ENCODE results near the gene ERG. TPM values are rescaled to one million over a fixed set of nuclear protein-coding genes. Genes with fewer than 3 reads are reported as not detected.

ERG gene
- total RNA-seq, 4 donors from 2014 or later = 4.2 to 20.6 (median 4.8) TPM

DNA sequence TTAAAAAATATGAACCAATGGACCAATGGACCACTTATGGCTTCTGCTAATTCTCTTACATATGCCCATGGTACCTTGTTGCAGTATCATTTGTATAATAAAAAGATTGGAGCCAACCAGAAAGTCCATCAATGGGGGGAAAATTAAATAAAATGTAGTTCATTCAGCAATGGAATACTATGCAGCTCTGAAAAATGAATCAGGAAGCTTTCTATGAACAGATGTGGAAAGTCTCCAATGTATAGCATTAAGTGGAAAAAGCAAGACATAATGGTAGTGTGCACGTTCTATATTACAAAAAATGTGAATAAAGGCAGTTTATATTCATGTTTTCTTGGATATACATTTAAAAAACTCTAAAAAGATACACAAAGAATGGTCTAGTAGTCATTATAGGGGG lies 140.2 kb downstream of the ERG start:
- H3K27ac ChIP-seq = no peak overlapping the region
- no peak for TF ChIP-seq POLR2A (IDR thresholded peaks at IDR 0.05)

GRCh38 chr21:38356883-38357625 lies 141.2 kb downstream of the ERG start:
- no peak for TF ChIP-seq POLR2A (IDR thresholded peaks at IDR 0.05)
- TF ChIP-seq, protein P1, sequence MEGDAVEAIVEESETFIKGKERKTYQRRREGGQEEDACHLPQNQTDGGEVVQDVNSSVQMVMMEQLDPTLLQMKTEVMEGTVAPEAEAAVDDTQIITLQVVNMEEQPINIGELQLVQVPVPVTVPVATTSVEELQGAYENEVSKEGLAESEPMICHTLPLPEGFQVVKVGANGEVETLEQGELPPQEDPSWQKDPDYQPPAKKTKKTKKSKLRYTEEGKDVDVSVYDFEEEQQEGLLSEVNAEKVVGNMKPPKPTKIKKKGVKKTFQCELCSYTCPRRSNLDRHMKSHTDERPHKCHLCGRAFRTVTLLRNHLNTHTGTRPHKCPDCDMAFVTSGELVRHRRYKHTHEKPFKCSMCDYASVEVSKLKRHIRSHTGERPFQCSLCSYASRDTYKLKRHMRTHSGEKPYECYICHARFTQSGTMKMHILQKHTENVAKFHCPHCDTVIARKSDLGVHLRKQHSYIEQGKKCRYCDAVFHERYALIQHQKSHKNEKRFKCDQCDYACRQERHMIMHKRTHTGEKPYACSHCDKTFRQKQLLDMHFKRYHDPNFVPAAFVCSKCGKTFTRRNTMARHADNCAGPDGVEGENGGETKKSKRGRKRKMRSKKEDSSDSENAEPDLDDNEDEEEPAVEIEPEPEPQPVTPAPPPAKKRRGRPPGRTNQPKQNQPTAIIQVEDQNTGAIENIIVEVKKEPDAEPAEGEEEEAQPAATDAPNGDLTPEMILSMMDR (IDR thresholded peaks at IDR 0.05) = no peak
- H3K36me3 ChIP-seq = no peaks in the 10 kb centered on the region
- no peak for DNase-seq
- no peaks in the 10 kb centered on the region for H3K27me3 ChIP-seq
- H3K4me3 ChIP-seq = no peak overlapping the region
- H3K9me3 ChIP-seq = no peaks in the 10 kb centered on the region
- H3K4me1 ChIP-seq = no peaks in the 10 kb centered on the region
- H3K27ac ChIP-seq = no peak overlapping the region

More for the DNA sequence above, 140.2 kb downstream of the ERG start:
- Histone ChIP-seq H3K36me3 (no peaks in the 10 kb centered on the region), H3K27me3 (no peaks in the 10 kb centered on the region), H3K9me3 (no peaks in the 10 kb centered on the region), H3K4me3 (no peak overlapping the region), H3K4me1 (no peaks in the 10 kb centered on the region)
- DNase-seq = no peak

- peak; percentile 19 to 83 (median 75) for DNase-seq
- no peaks in the 10 kb centered on the region for H3K36me3 ChIP-seq
- H3K9me3 ChIP-seq = no peaks in the 10 kb centered on the region
- no peak overlapping the region for H3K4me3 ChIP-seq
- no peak overlapping the region for H3K27ac ChIP-seq
- H3K4me1 ChIP-seq = no peaks in the 10 kb centered on the region
- no peaks in the 10 kb centered on the region for H3K27me3 ChIP-seq
- TF ChIP-seq POLR2A (IDR thresholded peaks at IDR 0.05) = no peak
- TF ChIP-seq, protein P1 (IDR thresholded peaks at IDR 0.05) = peak in 5 of 6 experiments; percentile 53 to 88 (median 80)
Observed at GRCh38 chr21:38355992-38356781, 142.1 kb downstream of the ERG start.

DNA sequence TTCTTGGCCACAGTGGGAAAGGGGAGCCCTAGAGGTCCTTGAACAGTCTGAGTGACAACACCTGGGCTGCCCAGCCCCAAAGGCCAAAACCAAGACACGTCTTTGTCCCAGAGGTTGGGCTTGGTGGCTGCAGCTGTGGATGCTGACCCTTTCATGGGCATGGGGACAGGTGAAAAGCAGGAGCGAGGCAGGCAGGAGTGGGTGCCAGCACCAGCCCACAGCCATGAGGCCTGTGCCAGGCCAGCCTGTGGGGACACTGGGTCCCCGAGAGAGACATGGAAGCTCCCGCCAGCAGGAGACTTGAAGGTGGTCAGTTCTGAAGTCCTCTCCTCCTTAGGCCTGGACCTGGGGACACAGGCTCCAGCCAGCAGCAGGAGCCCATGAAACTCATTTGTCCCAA lies 142.9 kb downstream of the ERG start:
- H3K27ac ChIP-seq = no peak overlapping the region
- H3K4me1 ChIP-seq = no peaks in the 10 kb centered on the region
- no peak overlapping the region for H3K4me3 ChIP-seq
- no peak for TF ChIP-seq POLR2A (IDR thresholded peaks at IDR 0.05)
- TF ChIP-seq, protein P1 (IDR thresholded peaks at IDR 0.05) = no peak
- H3K9me3 ChIP-seq = no peaks in the 10 kb centered on the region
- H3K36me3 ChIP-seq = no peaks in the 10 kb centered on the region
- DNase-seq = no peak
- H3K27me3 ChIP-seq = no peaks in the 10 kb centered on the region

DNA sequence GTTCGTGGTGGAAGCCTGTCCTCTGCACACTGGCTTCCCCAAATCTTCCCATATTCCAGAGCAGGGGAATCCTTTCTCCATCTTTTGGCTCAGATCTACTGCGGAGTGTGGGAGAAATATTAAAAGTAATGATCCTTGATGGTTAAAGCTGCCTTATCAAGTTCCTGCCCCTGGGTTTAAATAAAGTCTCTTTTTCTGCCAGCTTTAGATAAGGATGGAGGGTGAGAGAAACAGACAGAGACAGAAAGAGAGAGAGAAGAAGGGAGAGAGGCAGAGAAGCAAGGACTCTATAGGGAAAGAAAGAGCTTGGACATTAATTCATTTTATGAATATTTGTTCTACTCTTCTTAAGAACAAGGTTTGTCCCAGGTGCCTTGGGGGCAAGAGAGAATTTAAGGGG lies 143.5 kb downstream of the ERG start:
- no peak for DNase-seq
- no peaks in the 10 kb centered on the region for H3K4me1 ChIP-seq
- no peaks in the 10 kb centered on the region for H3K36me3 ChIP-seq
- no peak overlapping the region for H3K27ac ChIP-seq
- no peak overlapping the region for H3K4me3 ChIP-seq
- no peaks in the 10 kb centered on the region for H3K27me3 ChIP-seq
- H3K9me3 ChIP-seq = no peaks in the 10 kb centered on the region
- TF ChIP-seq, protein P1 (IDR thresholded peaks at IDR 0.05) = no peak
- TF ChIP-seq POLR2A (IDR thresholded peaks at IDR 0.05) = no peak

DNA sequence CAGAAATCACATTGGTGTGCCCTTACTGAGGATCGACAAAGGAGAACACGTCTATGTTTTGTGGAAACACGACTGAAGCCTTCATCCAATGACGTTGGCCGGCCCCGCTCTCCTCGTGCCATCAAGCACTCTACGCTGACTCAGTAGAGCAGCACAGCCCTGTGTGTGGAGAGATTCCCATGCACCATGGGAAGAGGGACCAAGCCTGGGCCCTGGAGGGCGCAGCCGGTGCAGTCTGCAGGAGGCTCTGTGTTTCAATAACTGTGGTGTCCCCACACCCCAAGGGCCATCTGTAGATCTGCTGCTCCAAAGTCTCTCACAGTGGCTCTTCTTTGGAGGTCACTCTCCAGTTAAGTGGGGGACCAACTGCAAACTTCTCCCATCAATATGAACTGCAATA lies 144.0 kb downstream of the ERG start:
- H3K36me3 ChIP-seq = no peaks in the 10 kb centered on the region
- no peaks in the 10 kb centered on the region for H3K9me3 ChIP-seq
- no peak overlapping the region for H3K4me3 ChIP-seq
- no peaks in the 10 kb centered on the region for H3K4me1 ChIP-seq
- no peak overlapping the region for H3K27ac ChIP-seq
- no peak for TF ChIP-seq POLR2A (IDR thresholded peaks at IDR 0.05)
- TF ChIP-seq, protein P1 (IDR thresholded peaks at IDR 0.05) = no peak
- DNase-seq = no peak
- no peaks in the 10 kb centered on the region for H3K27me3 ChIP-seq

Data from Peyer's patch (tissue), 4 donors.